Measurements from ENCODE around the gene GGT6.

Gene GGT6

DNA sequence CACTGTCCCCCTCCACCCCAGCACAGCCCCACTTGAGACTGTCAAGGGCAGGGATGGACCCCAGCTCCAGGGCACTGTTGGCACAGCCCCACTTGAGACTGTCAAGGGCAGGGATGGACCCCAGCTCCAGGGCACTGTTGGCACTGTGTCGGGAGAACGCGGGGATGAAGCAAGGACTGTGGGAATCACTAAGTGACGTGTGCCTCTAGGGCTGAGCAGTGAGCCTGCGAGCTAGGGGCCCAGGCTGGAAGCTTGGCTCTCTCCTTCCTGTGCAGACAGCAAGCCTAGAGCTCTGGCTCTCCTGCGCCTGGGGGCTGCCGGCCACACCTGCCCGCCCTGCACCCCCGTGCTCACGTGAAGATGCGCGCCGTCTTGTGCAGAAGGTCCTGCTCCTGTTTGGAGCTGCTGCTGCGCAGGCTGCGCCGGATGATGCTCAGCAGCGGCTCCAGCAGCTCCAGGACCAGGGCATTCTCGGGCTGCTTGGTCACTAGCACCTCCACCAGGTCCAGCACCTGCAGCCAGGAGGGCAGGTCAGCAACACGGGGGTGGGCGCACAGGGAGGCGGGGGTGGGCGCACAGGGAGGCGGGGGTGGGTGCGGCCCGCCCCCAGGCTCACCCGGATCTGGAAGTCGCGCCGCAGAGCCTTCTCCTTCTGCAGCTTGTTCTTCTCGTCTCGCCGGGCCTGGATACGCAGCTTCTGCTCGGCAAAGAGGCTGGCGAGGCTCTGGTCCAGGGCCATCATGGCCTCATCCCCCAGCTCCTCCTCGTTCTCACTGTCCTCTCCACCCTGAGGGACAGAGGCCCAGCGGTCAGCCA is 16.0 kb downstream of the GGT6 start:
- Histone ChIP-seq H3F3A (ENCODE audit: insufficient read depth, low read length) (no peaks in the 10 kb centered on the region), H3K4me1 (ENCODE audit: insufficient read depth, low read length, severe bottlenecking) (no peaks in the 10 kb centered on the region), H3K27me3 (ENCODE audit: insufficient read depth, low read length) (no peaks in the 10 kb centered on the region), H3K9ac (ENCODE audit: low read length) (no peak overlapping the region), H3K27ac (ENCODE audit: low read depth, low read length, poor library complexity, severe bottlenecking) (no peak overlapping the region), H3K4me3 (ENCODE audit: low read depth, low read length, poor library complexity, severe bottlenecking) (no peak overlapping the region), H3K9me3 (ENCODE audit: low read length) (no peaks in the 10 kb centered on the region), H2AFZ (ENCODE audit: low read length) (no peak overlapping the region), H3K36me3 (ENCODE audit: insufficient read depth, low read length) (peaks cover 98% of the 10 kb centered on the region), H3K9me2 (ENCODE audit: low read depth, low read length) (no peaks in the 10 kb centered on the region), H4K20me1 (ENCODE audit: insufficient read depth, low read length) (no peaks in the 10 kb centered on the region), H3K4me2 (ENCODE audit: low read length) (no peak overlapping the region), H3K79me2 (ENCODE audit: insufficient read depth, low read length) (no peaks in the 10 kb centered on the region)
- TF ChIP-seq EZH2 (IDR thresholded peaks at IDR 0.05; ENCODE audit: borderline replicate concordance, low read length) (no peak), CTCF (IDR thresholded peaks at IDR 0.05; ENCODE audit: low read length) (no peak)

DNA sequence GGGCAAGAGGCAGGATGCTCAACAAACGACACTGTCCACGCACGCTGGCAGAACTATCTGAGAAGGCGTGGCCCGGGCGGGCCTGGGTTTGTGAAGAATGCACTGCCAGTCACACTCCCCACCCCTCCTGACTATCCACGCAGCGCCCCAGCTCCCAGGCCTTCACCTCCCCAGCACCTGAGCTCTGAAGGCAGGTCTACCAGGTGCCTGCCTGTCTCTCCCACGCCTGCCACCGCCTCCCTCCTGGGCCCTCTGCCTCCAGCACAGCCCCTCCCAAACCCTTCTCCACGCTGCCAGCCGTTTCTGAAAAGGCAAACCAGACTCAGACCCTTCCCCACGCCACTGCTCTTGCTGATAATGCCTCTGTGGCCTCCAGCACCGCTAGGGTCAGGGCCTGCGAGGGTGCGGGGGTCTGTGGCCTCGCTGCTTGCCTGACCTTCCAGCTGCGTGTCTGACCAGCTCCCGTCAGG is 16.8 kb downstream of the GGT6 start:
- H3K4me3 ChIP-seq (ENCODE audit: low read depth, low read length, poor library complexity, severe bottlenecking): no peak overlapping the region
- H4K20me1 ChIP-seq (ENCODE audit: insufficient read depth, low read length): no peaks in the 10 kb centered on the region
- peaks cover 98% of the 10 kb centered on the region for H3K36me3 ChIP-seq (ENCODE audit: insufficient read depth, low read length)
- H3K79me2 ChIP-seq (ENCODE audit: insufficient read depth, low read length): no peaks in the 10 kb centered on the region
- H3K9me2 ChIP-seq (ENCODE audit: low read depth, low read length): no peaks in the 10 kb centered on the region
- H3F3A ChIP-seq (ENCODE audit: insufficient read depth, low read length): no peaks in the 10 kb centered on the region
- H3K9me3 ChIP-seq (ENCODE audit: low read length): no peaks in the 10 kb centered on the region
- no peak for TF ChIP-seq CTCF (IDR thresholded peaks at IDR 0.05; ENCODE audit: low read length)
- TF ChIP-seq EZH2 (IDR thresholded peaks at IDR 0.05; ENCODE audit: borderline replicate concordance, low read length): no peak
- no peaks in the 10 kb centered on the region for H3K4me1 ChIP-seq (ENCODE audit: insufficient read depth, low read length, severe bottlenecking)
- H3K27me3 ChIP-seq (ENCODE audit: insufficient read depth, low read length): no peaks in the 10 kb centered on the region
- H3K9ac ChIP-seq (ENCODE audit: low read length): no peak overlapping the region
- H3K27ac ChIP-seq (ENCODE audit: low read depth, low read length, poor library complexity, severe bottlenecking): no peak overlapping the region
- no peak overlapping the region for H3K4me2 ChIP-seq (ENCODE audit: low read length)
- no peak overlapping the region for H2AFZ ChIP-seq (ENCODE audit: low read length)

DNA sequence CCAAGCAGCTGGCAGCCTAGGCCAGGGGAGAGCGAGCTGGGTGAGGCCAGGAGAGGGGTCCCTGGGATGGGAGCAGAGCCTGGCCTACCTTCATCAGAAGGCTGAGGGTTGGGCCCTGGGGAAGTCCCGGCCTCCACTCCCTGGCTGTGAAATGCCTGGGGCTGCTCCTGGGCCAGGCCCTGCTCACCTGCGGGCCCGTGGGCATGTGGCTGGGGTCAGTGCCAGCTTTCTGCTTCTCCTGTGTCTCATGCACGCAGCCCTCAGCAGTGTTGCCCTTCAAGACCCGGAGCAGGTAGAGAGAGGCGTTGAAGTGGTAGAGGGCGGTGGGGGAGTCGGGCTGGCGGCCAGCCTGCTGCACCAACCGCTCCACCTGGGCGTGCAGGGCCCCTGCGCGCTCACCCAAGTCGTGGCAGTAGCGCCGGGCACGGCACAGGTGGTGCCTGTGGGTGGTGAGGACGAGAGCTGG is 17.6 kb downstream of the GGT6 start:
- Histone ChIP-seq H3K79me2 (ENCODE audit: insufficient read depth, low read length) (no peaks in the 10 kb centered on the region), H3K9me2 (ENCODE audit: low read depth, low read length) (no peaks in the 10 kb centered on the region), H3K27ac (ENCODE audit: low read depth, low read length, poor library complexity, severe bottlenecking) (no peak overlapping the region), H3K27me3 (ENCODE audit: insufficient read depth, low read length) (no peaks in the 10 kb centered on the region), H3K9me3 (ENCODE audit: low read length) (no peaks in the 10 kb centered on the region), H3K36me3 (ENCODE audit: insufficient read depth, low read length) (peaks cover 98% of the 10 kb centered on the region), H3K4me2 (ENCODE audit: low read length) (no peak overlapping the region), H3K4me3 (ENCODE audit: low read depth, low read length, poor library complexity, severe bottlenecking) (no peak overlapping the region), H3K9ac (ENCODE audit: low read length) (no peak overlapping the region), H4K20me1 (ENCODE audit: insufficient read depth, low read length) (no peaks in the 10 kb centered on the region), H2AFZ (ENCODE audit: low read length) (no peak overlapping the region), H3K4me1 (ENCODE audit: insufficient read depth, low read length, severe bottlenecking) (no peaks in the 10 kb centered on the region), H3F3A (ENCODE audit: insufficient read depth, low read length) (no peaks in the 10 kb centered on the region)
- TF ChIP-seq CTCF (IDR thresholded peaks at IDR 0.05; ENCODE audit: low read length): no peak
- no peak for TF ChIP-seq EZH2 (IDR thresholded peaks at IDR 0.05; ENCODE audit: borderline replicate concordance, low read length)

Measured in OCI-LY1 (cell line).